Islet precursor cell (in vitro differentiated cells): ENCODE results near the gene GALNT18.
"Not testable (repeated sequence)": the region's sequence is repeated elsewhere in the genome, so short reads cannot be mapped to it uniquely, and the experiment has no call there.

Experiments used
- DNase-seq: peaks from one replicate; pipeline ENCODE4 v3.0.0-alpha.2; 2018

GALNT18 gene

GRCh38 chr11:11380340-11380739 is 241.5 kb downstream of the GALNT18 start:
- DNase-seq, result no peak

DNA sequence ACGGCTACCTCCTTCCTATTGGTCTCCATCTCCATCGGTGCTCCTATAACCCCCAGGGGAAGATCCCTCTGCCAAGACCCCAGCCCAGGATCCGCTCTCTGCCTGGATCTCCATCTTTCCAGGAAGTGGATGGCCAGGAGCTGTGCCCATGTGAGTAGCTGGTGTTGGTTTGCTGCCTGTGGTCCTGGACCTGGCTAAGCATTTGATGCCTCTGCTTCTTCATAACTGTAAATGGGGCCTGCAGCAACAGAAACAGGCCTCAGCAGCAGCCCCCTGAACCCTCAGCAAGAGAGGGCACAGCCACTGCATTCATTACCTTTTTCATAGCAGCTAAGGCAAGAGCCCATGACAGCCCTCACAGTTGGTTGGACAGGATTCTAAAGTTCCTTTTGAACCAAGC is 242.1 kb downstream of the GALNT18 start:
- DNase-seq, result peak; percentile 24

- DNase-seq, result peak; percentile 37
Observed at GRCh38 chr11:11378184-11378940, 243.4 kb downstream of the GALNT18 start.

GRCh38 chr11:11374358-11375148 is 247.3 kb downstream of the GALNT18 start:
- DNase-seq, result no peak

GRCh38 chr11:11373934-11374333 is 247.9 kb downstream of the GALNT18 start:
- no peak for DNase-seq

DNA sequence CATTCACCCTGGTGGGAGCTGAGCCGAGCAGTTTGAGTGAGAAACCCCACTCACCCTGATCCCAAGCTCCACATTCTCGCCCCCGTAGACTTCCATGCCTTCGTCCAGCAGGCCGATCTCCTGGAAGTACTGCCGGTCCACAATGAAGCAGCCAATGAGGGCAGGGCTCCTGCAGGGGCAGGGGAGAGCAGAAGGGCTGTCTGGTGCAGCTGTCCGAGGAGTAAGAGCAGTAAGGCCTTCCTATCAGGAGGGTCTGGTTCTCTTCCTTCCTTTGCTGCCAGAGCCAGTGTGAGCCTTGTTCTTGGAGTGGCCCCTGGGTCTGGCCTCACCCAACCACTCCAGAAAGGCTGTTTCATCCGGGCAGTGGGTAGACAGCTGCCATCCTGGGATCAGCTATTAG is 249.3 kb downstream of the GALNT18 start:
- no peak for DNase-seq

- no peak for DNase-seq
Observed at GRCh38 chr11:11370962-11371303, 250.9 kb downstream of the GALNT18 start.

DNA sequence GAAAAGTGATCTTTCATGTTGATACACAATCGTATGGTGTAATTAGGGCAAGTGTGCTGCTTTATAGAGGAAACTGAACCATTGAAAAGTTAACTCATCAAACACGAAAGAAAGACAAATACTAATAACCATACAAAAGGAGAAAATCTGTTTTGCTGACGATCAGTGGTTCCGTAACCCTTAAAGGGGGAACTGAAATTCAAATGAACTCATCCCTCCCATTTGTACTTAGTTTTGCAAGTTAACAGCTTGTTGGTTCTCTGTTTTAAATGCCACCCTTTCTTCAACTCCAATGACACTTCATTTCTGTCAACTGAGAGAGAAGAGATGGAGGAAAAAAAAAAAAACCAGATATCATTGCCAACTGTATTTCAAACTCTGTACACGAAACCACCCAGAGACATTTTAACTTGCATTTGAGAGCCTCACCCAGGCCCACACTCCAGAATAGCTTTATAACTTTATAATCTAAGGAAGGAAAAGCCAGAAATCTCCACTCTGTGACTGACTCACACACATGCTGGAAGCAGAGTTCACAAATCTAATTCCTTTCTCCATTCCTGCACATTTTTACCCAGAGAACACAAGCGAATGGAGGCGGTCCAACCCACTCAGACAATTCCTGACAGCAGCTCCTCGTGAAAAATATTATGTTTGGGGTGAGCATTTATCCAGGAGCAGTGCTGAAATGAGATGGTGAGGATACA is 251.4 kb downstream of the GALNT18 start:
- DNase-seq, result no peak

GRCh38 chr11:11366793-11367192 is 255.0 kb downstream of the GALNT18 start:
- DNase-seq, result no peak

- DNase-seq, result no peak
Observed at GRCh38 chr11:11363674-11364073, 258.1 kb downstream of the GALNT18 start.

- DNase-seq, result no peak
Observed at GRCh38 chr11:11359611-11360010, 262.2 kb downstream of the GALNT18 start.

DNA sequence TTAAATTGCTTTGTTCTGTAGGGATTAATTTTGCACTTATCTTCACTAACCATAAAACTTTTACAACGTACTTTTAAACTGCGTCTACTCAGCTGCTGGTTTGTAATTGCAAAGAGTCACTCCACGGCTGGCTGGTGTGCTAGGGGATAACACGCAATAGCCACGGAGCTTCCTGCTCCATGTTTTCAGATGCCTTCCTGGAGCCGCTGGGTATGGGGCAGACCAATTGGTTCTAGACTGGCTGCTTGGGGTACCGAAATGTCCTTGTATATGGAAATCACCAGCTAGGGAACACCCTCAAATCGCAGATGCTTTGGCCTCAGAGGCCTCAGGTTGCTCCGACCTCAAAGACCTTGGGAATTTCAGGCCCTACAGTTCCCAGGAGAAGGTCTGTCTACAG is 265.0 kb downstream of the GALNT18 start:
- no peak for DNase-seq

- DNase-seq, result not testable (repeated sequence)
Observed at GRCh38 chr11:11352878-11353277, 268.9 kb downstream of the GALNT18 start, which contains the start of gene CSNK2A3. Gene CSNK2A3, minus strand, starts transcription at chr11:11353250. Its CDS starts 131 bp downstream, at chr11:11353119.

- not testable (repeated sequence) for DNase-seq
Observed at GRCh38 chr11:11351851-11352250, 270.0 kb downstream of the GALNT18 start.

DNA sequence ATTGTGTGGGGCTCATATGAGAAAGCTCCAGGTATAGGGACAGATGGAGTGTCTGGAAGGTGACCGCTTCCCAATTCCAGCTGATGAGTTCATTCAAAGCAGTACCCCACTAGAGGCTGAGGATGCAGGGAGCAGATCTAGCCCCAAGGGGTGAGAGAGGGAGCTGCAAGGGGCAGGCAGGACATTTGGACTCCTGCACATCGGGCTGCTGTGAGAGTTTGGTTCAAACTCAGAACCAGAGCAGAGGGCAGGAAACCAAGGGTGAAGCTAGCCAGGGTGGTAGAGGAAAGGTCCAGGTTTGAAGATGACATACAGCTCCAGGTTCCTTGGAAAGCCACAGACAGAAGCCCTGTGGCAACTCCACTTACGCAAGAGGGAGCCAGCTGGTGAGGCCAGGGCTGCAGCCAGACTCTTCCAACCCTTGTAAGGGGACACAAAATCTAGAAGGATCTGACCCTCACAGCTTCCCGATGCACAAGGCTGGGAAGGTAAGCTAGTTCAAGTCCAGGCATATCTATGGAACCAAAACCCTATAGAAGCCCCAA is 270.7 kb downstream of the GALNT18 start:
- no peak for DNase-seq

GRCh38 chr11:11349870-11350337 is 271.9 kb downstream of the GALNT18 start:
- peak; percentile 68 for DNase-seq

DNA sequence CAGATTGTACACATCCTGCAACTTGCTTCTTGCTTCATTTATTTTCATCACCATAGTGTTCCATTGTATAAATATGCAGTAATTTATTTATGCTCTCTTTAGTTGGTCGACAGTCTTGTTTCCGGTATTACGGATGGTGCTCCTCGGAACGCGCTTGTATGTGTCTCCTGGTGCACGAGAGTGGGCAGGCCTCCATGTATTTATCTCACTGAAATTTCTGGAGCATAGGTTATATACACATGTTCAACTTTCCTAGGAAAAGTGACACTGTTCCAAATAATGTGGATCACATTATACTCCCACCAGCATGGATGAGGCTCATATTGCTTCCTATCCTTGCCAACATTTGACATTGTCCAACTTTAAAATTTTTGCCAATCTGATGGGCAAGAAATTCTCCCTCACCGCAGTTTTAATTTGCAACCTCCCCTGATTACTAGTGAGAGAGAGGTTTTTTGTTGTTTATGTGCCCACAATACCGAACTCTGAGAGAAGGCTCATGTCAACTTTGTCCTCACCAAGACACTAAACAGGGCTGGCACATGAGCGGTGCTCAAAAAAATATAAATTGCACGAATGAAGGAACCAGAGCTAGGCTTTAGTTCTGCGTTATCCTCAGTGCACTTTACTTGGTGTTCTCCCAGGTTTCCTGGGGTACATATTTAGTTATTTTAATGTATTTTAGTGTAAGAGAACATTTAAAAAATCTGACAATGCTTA is 272.5 kb downstream of the GALNT18 start:
- DNase-seq, result no peak

- no peak for DNase-seq
Observed at GRCh38 chr11:11348303-11348702, 273.5 kb downstream of the GALNT18 start.

GRCh38 chr11:11347592-11347991 is 274.2 kb downstream of the GALNT18 start:
- no peak for DNase-seq

- no peak for DNase-seq
Observed at GRCh38 chr11:11346303-11346702, 275.5 kb downstream of the GALNT18 start.

DNA sequence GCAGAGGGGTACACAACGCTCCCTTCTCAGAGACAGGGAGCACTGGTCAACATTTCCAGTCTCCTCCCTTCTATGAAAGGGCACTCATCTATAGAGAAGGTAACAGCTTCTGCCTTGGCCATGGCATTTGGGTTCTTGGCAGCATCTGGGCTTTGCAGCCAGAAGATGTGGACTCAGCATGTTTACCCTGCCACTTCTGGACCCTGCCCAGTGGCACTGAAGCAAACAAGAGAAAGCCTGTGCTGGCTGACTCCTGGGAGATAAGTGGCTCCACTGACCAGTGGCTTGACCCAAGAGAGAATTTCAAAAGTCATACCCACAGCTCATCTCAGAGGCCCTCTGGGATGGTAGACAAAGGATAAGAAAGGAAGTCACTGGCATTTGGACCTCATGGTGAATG is 276.7 kb downstream of the GALNT18 start:
- no peak for DNase-seq

GRCh38 chr11:11344045-11344444 is 277.8 kb downstream of the GALNT18 start:
- DNase-seq, result no peak
